ENCODE results near the gene CREB5.
"Not testable (repeated sequence)": the region's sequence is repeated elsewhere in the genome, so short reads cannot be mapped to it uniquely, and the experiment has no call there.

Gene CREB5

DNA sequence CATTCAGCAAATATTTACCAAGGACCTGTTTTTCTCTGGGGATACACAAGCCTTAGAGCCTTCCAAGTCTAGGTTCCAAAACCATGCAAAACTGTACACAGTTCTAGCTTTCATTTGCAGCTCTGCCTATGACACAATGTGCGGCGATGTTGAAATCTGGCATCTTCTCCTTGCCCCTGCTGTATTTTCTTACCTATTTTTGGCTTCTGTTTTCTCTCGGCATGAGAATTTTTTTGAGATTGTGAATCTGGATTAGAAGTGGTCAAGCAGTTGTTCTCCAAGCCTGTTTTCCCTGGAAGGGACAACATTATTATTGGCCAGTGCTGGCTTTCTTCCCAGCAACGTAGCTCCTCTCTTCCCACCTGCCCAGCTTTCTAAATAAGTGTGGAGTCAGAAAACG, 176.3 kb downstream of the CREB5 start:
- Mint-ChIP-seq H3K4me3 (no peak overlapping the region), H3K4me1 (ENCODE audit: low read depth) (peaks cover 17% of the 10 kb centered on the region), H3K27me3 (no peaks in the 10 kb centered on the region), H3K9me3 (ENCODE audit: low read depth) (no peaks in the 10 kb centered on the region), H3K27ac (no peak overlapping the region), H3K36me3 (no peaks in the 10 kb centered on the region)

DNA sequence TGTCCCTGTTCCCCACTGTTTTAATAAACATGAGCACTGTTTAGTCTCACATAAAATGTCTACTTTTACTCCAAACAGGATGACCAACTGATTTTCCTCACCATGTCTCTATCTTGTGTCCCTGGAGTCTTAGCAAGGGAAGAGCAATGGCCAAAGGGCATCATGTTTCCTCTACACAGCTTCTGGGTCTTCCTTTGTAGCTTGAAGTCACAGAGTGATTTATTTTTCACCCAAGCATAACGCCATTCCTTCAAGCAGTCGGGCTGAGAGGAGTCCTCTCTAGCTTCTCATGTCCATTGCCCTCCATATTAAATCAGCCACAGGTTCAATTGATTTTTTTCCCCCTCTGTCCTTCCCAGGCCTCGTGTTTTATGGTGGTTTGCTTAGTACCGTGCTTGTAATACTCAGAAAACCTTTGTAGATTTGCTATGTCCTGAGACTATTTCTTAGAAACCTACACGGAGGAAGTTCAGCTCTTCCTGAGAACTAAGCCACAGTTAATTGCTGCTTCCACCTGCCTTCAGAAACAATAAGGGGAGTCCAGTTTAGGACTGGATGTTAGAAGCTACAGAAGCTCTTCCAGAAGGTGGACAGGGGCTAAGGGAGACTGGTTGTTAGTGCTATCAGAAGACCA, 178.8 kb downstream of the CREB5 start:
- H3K27me3 Mint-ChIP-seq: no peaks in the 10 kb centered on the region
- H3K4me3 Mint-ChIP-seq: no peak overlapping the region
- H3K4me1 Mint-ChIP-seq (ENCODE audit: low read depth): peaks cover 18% of the 10 kb centered on the region
- no peaks in the 10 kb centered on the region for H3K9me3 Mint-ChIP-seq (ENCODE audit: low read depth)
- H3K27ac Mint-ChIP-seq: no peak overlapping the region
- no peaks in the 10 kb centered on the region for H3K36me3 Mint-ChIP-seq

DNA sequence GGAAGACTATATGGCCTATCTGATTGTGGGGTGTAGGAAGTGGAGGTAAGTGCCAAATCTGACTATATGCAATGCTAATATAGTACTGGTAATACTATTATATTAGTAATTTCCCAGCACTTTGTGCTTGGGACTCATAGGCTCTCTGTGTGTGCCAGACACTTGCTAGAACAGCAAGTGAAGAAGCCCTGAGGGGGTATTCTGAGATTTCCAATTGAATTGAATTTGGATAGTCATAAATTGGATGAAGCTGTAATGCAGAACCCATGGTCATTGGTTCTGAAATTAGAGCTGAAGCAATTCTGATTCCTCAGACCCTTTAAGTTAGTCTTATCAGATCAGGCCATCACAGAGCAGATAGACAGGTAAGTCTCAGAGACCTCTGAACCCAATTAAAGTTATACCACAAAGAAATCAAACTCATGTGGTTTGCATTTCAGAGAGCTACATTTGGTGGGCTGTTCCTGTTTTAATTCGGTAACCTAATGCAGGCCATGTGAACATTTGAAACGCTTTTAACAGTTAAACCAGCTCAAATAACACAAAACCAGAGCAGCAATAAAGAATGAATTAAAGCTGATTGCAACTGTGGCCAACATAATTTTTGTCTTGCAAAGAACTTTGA, 179.5 kb downstream of the CREB5 start:
- Mint-ChIP-seq H3K27me3 (no peaks in the 10 kb centered on the region), H3K4me3 (no peak overlapping the region), H3K4me1 (ENCODE audit: low read depth) (peaks cover 18% of the 10 kb centered on the region), H3K27ac (no peak overlapping the region), H3K36me3 (no peaks in the 10 kb centered on the region), H3K9me3 (ENCODE audit: low read depth) (no peaks in the 10 kb centered on the region)

- H3K27me3 Mint-ChIP-seq: no peaks in the 10 kb centered on the region
- no peak overlapping the region for H3K27ac Mint-ChIP-seq
- H3K4me1 Mint-ChIP-seq (ENCODE audit: low read depth): peaks cover 18% of the 10 kb centered on the region
- no peaks in the 10 kb centered on the region for H3K9me3 Mint-ChIP-seq (ENCODE audit: low read depth)
- H3K4me3 Mint-ChIP-seq: no peak overlapping the region
- no peaks in the 10 kb centered on the region for H3K36me3 Mint-ChIP-seq
Observed at GRCh38 chr7:28592861-28593260, 180.5 kb downstream of the CREB5 start.

DNA sequence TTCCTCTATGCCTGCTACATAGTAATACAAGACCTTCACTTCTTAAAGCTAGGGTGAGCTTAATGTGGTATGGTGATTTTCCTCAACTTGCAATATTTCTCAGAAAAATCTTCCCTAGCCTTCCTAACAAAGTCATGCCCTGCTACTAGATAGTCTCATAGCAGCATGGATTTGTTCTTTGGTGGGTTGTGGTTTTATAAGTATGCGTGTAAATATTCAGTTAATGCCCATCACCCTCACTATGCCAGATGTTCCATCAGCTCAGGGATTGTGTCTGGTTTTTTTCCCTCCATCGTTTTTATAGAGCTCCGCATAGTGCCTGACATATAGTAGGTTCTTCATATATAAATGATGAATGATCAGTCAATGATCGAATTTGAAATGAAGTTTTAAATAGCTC, 182.8 kb downstream of the CREB5 start:
- no peaks in the 10 kb centered on the region for H3K36me3 Mint-ChIP-seq
- peaks cover 18% of the 10 kb centered on the region for H3K4me1 Mint-ChIP-seq (ENCODE audit: low read depth)
- no peak overlapping the region for H3K4me3 Mint-ChIP-seq
- H3K27me3 Mint-ChIP-seq: no peaks in the 10 kb centered on the region
- no peak overlapping the region for H3K27ac Mint-ChIP-seq
- H3K9me3 Mint-ChIP-seq (ENCODE audit: low read depth): no peaks in the 10 kb centered on the region

GRCh38 chr7:28595801-28596200, 183.5 kb downstream of the CREB5 start:
- Mint-ChIP-seq H3K9me3 (ENCODE audit: low read depth) (no peaks in the 10 kb centered on the region), H3K4me3 (no peak overlapping the region), H3K27me3 (no peaks in the 10 kb centered on the region), H3K4me1 (ENCODE audit: low read depth) (peaks cover 16% of the 10 kb centered on the region), H3K27ac (no peak overlapping the region), H3K36me3 (no peaks in the 10 kb centered on the region)

GRCh38 chr7:28596245-28596935, 184.1 kb downstream of the CREB5 start:
- no peaks in the 10 kb centered on the region for H3K27me3 Mint-ChIP-seq
- H3K4me1 Mint-ChIP-seq (ENCODE audit: low read depth): peaks cover 10% of the 10 kb centered on the region
- H3K4me3 Mint-ChIP-seq: no peak overlapping the region
- H3K27ac Mint-ChIP-seq: no peak overlapping the region
- no peaks in the 10 kb centered on the region for H3K36me3 Mint-ChIP-seq
- H3K9me3 Mint-ChIP-seq (ENCODE audit: low read depth): no peaks in the 10 kb centered on the region

DNA sequence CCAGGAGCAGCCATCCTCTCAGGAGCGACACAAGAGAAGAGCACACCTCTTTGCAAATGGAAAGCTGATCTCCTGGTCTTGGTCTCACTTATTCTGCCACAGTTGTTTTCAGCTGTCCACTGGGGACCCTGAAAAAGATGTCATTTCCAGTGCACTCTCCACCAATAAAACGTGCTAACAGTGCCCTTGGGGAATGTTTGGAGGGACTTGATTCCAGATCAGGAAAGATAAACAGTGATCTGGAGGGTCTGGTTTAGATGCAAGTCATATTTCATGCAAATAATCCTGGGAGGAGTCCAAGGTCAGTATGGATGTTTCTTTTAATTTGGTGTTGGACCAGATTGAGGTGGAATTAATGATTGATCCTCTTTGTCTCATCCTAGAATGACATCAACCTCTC, 185.0 kb downstream of the CREB5 start:
- Mint-ChIP-seq H3K27me3 (no peaks in the 10 kb centered on the region), H3K4me3 (no peak overlapping the region), H3K9me3 (ENCODE audit: low read depth) (no peaks in the 10 kb centered on the region), H3K36me3 (no peaks in the 10 kb centered on the region), H3K27ac (no peak overlapping the region), H3K4me1 (ENCODE audit: low read depth) (peaks cover 4% of the 10 kb centered on the region)

GRCh38 chr7:28598037-28598436, 185.7 kb downstream of the CREB5 start:
- H3K4me1 Mint-ChIP-seq (ENCODE audit: low read depth); H3K4me3 Mint-ChIP-seq; H3K27ac Mint-ChIP-seq; H3K27me3 Mint-ChIP-seq; H3K36me3 Mint-ChIP-seq; H3K9me3 Mint-ChIP-seq (ENCODE audit: low read depth): not testable (repeated sequence)

- H3K27me3 Mint-ChIP-seq: no peaks in the 10 kb centered on the region
Observed at GRCh38 chr7:28598586-28598985, 186.3 kb downstream of the CREB5 start.

DNA sequence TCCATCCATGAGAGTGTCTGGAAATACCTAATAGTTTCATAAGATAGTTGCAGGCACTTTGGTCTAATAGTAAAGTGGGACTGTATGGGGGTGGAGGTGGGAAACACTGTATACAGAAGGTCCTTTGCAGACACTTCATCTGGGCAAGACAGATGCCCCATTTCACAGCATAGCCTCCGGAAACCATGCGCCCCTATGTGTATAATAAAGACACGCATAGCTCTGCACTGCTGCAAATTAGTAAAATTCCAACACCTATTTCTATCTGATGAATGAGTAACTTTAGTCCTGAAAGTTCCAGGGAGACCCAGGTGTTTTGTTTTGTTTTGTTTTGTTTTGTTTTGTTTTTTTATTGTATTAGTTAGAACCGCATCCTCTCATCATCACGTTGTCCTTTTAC, 187.1 kb downstream of the CREB5 start:
- no peaks in the 10 kb centered on the region for H3K27me3 Mint-ChIP-seq
- H3K4me1 Mint-ChIP-seq (ENCODE audit: low read depth): peaks cover 2% of the 10 kb centered on the region
- no peak overlapping the region for H3K4me3 Mint-ChIP-seq
- H3K27ac Mint-ChIP-seq: no peak overlapping the region
- no peaks in the 10 kb centered on the region for H3K36me3 Mint-ChIP-seq
- no peaks in the 10 kb centered on the region for H3K9me3 Mint-ChIP-seq (ENCODE audit: low read depth)

More at GRCh38 chr7:28598586-28598985, 186.3 kb downstream of the CREB5 start:
- Mint-ChIP-seq H3K27ac (no peak overlapping the region), H3K4me1 (ENCODE audit: low read depth) (peaks cover 2% of the 10 kb centered on the region), H3K4me3 (no peak overlapping the region), H3K9me3 (ENCODE audit: low read depth) (no peaks in the 10 kb centered on the region), H3K36me3 (no peaks in the 10 kb centered on the region)

DNA sequence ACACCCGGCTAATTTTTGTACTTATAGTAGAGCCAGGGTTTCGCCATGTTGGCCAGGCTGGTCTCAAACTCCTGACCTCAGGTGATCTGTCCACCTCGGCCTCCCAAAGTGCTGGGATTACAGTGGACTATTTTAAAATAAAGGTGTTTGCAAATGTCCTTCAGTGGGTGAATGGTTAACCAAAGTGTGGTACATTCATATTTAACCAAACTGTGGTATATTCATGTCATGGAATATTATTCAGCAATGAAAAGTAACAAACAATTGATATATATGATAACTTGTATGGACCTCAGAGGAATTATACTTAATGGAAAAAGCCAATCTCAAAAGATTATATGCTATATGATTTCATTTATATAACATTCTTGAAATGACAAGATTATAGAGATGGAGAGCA, 190.0 kb downstream of the CREB5 start:
- no peaks in the 10 kb centered on the region for H3K4me1 Mint-ChIP-seq (ENCODE audit: low read depth)
- H3K27ac Mint-ChIP-seq: no peak overlapping the region
- no peaks in the 10 kb centered on the region for H3K9me3 Mint-ChIP-seq (ENCODE audit: low read depth)
- no peak overlapping the region for H3K4me3 Mint-ChIP-seq
- no peaks in the 10 kb centered on the region for H3K36me3 Mint-ChIP-seq
- H3K27me3 Mint-ChIP-seq: no peaks in the 10 kb centered on the region

GRCh38 chr7:28605427-28606085, 193.2 kb downstream of the CREB5 start:
- H3K36me3 Mint-ChIP-seq: no peaks in the 10 kb centered on the region
- H3K27me3 Mint-ChIP-seq: peaks cover 2% of the 10 kb centered on the region
- H3K4me1 Mint-ChIP-seq (ENCODE audit: low read depth): no peaks in the 10 kb centered on the region
- no peak overlapping the region for H3K27ac Mint-ChIP-seq
- H3K4me3 Mint-ChIP-seq: no peak overlapping the region
- no peaks in the 10 kb centered on the region for H3K9me3 Mint-ChIP-seq (ENCODE audit: low read depth)

- Mint-ChIP-seq H3K4me1 (ENCODE audit: low read depth) (no peaks in the 10 kb centered on the region), H3K27ac (no peak overlapping the region), H3K4me3 (no peak overlapping the region)
Observed at GRCh38 chr7:28606421-28606820, 194.1 kb downstream of the CREB5 start.

DNA sequence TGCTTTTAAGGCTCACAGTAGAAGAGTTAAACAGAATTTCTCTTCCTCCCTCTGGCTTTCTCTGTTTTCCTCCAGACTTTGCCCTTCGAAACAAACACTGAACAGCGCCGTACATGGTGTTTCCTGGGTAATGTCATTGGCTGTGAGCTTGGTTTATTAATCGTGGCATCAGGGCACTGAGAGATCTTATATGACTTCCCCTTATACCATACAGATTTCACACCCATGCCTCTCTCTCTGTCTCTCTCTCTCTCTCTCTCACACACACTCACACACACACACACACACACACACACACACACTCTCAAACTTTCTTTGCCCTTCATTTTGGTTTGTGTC, 195.5 kb downstream of the CREB5 start:
- Mint-ChIP-seq H3K4me1 (ENCODE audit: low read depth) (no peaks in the 10 kb centered on the region), H3K4me3 (no peak overlapping the region), H3K9me3 (ENCODE audit: low read depth) (no peaks in the 10 kb centered on the region), H3K36me3 (no peaks in the 10 kb centered on the region), H3K27me3 (peaks cover 2% of the 10 kb centered on the region), H3K27ac (no peak overlapping the region)

More at GRCh38 chr7:28606421-28606820, 194.1 kb downstream of the CREB5 start:
- Mint-ChIP-seq H3K27me3 (peaks cover 2% of the 10 kb centered on the region), H3K36me3 (no peaks in the 10 kb centered on the region), H3K9me3 (ENCODE audit: low read depth) (no peaks in the 10 kb centered on the region)

All from activated naive CD8-positive, alpha-beta T cell (primary cell).